Measurements from ENCODE around the gene BNIP5.

- TF ChIP-seq POLR2A (IDR thresholded peaks at IDR 0.05) (no peak), EP300 (IDR thresholded peaks at IDR 0.05) (no peak)
- TF ChIP-seq, protein P1, sequence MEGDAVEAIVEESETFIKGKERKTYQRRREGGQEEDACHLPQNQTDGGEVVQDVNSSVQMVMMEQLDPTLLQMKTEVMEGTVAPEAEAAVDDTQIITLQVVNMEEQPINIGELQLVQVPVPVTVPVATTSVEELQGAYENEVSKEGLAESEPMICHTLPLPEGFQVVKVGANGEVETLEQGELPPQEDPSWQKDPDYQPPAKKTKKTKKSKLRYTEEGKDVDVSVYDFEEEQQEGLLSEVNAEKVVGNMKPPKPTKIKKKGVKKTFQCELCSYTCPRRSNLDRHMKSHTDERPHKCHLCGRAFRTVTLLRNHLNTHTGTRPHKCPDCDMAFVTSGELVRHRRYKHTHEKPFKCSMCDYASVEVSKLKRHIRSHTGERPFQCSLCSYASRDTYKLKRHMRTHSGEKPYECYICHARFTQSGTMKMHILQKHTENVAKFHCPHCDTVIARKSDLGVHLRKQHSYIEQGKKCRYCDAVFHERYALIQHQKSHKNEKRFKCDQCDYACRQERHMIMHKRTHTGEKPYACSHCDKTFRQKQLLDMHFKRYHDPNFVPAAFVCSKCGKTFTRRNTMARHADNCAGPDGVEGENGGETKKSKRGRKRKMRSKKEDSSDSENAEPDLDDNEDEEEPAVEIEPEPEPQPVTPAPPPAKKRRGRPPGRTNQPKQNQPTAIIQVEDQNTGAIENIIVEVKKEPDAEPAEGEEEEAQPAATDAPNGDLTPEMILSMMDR (IDR thresholded peaks at IDR 0.05): no peak
Measured at GRCh38 chr6:36324191-36324590, 12.5 kb downstream of the BNIP5 start.

Data from ovary (tissue), 3 donors.